ENCODE results near the gene XRN1.

DNA sequence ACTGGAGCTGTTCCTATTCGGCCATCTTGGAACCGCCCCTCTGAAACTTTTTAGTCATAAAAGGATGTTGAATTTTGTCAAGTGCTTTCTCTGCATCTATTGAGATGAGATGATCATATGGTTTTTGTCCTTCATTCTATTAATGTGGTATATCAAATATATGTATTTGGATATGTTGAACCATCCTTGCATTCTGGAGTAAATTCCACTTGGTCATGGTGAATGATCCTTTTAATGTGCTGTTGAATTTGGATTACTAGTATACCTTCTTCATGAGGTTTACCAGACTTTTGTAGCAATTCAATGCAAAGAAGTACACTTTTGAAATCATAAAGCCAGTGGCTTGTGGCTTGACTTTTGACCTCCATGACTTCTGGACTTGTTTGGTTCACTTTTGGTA is 33.4 kb upstream of the XRN1 start:
- TF ChIP-seq POLR2A (IDR thresholded peaks at IDR 0.05) (no peak), EP300 (IDR thresholded peaks at IDR 0.05) (no peak)
- TF ChIP-seq, protein P1, sequence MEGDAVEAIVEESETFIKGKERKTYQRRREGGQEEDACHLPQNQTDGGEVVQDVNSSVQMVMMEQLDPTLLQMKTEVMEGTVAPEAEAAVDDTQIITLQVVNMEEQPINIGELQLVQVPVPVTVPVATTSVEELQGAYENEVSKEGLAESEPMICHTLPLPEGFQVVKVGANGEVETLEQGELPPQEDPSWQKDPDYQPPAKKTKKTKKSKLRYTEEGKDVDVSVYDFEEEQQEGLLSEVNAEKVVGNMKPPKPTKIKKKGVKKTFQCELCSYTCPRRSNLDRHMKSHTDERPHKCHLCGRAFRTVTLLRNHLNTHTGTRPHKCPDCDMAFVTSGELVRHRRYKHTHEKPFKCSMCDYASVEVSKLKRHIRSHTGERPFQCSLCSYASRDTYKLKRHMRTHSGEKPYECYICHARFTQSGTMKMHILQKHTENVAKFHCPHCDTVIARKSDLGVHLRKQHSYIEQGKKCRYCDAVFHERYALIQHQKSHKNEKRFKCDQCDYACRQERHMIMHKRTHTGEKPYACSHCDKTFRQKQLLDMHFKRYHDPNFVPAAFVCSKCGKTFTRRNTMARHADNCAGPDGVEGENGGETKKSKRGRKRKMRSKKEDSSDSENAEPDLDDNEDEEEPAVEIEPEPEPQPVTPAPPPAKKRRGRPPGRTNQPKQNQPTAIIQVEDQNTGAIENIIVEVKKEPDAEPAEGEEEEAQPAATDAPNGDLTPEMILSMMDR (IDR thresholded peaks at IDR 0.05): no peak
